OCI-M2 (cell line): ENCODE data around the gene ARSK.

Source experiments
- DNase-seq: peaks from one replicate; lab custom pipeline; 2025; ENCODE audit not compliant: unreplicated experiment; lab: John Stamatoyannopoulos, UW

ARSK gene

GRCh38 chr5:95554647-95555548 lies at the start of gene ARSK, which contains the start of gene SKIC3:
Gene ARSK (plus strand): TSS chr5:95555101. CDS start chr5:95555279, 178 bp downstream.
Gene SKIC3 (minus strand): TSS chr5:95554977. CDS start chr5:95547150, 7,827 bp downstream.
- DNase-seq, result peak; percentile 87

GRCh38 chr5:95508550-95508949 lies 46.4 kb upstream of the ARSK start:
- DNase-seq, result no peak

GRCh38 chr5:95511606-95512005 lies 43.3 kb upstream of the ARSK start:
- DNase-seq, result no peak

GRCh38 chr5:95518417-95518816 lies 36.5 kb upstream of the ARSK start:
- DNase-seq, result no peak

- DNase-seq, result no peak
These were observed 35.8 kb upstream of the ARSK start for GRCh38 chr5:95519151-95519550.

GRCh38 chr5:95519681-95520080 lies 35.2 kb upstream of the ARSK start:
- no peak for DNase-seq

GRCh38 chr5:95520206-95520605 lies 34.7 kb upstream of the ARSK start:
- no peak for DNase-seq

GRCh38 chr5:95524423-95524822 lies 30.5 kb upstream of the ARSK start:
- DNase-seq, result no peak

- no peak for DNase-seq
These were observed 28.0 kb upstream of the ARSK start for GRCh38 chr5:95526871-95527270.

GRCh38 chr5:95528565-95528964 lies 26.3 kb upstream of the ARSK start:
- no peak for DNase-seq

GRCh38 chr5:95530416-95530815 lies 24.5 kb upstream of the ARSK start:
- no peak for DNase-seq

GRCh38 chr5:95531491-95531890 lies 23.4 kb upstream of the ARSK start:
- no peak for DNase-seq

GRCh38 chr5:95532415-95532814 lies 22.5 kb upstream of the ARSK start:
- no peak for DNase-seq

- DNase-seq, result no peak
These were observed 21.8 kb upstream of the ARSK start for GRCh38 chr5:95533106-95533505.

- DNase-seq, result no peak
These were observed 21.1 kb upstream of the ARSK start for GRCh38 chr5:95533761-95534160.

- no peak for DNase-seq
These were observed 17.4 kb upstream of the ARSK start for GRCh38 chr5:95537501-95537900.

GRCh38 chr5:95543017-95543705 lies 11.7 kb upstream of the ARSK start:
- no peak for DNase-seq

GRCh38 chr5:95549030-95549429 lies 5.9 kb upstream of the ARSK start:
- no peak for DNase-seq

GRCh38 chr5:95554331-95554646 lies 612 bp upstream of the ARSK start:
- no peak for DNase-seq

GRCh38 chr5:95555553-95555952 lies 652 bp downstream of the ARSK start:
- DNase-seq, result no peak

GRCh38 chr5:95557841-95558240 lies 2.9 kb downstream of the ARSK start:
- no peak for DNase-seq

GRCh38 chr5:95562282-95562681 lies 7.4 kb downstream of the ARSK start:
- no peak for DNase-seq
